GM19043 (cell line): ENCODE results near the gene SPATA33.
A peak's percentile ranks its signal among the peaks of the same experiment; 100 is the strongest.

Experiments
- ATAC-seq: cut with Tn5 transposase; IDR thresholded peaks from one replicate; pipeline ENCODE4 v1.9.1; 2021; ENCODE audit warnings: low read depth; ENCODE audit not compliant: unreplicated experiment

The SPATA33 gene

DNA sequence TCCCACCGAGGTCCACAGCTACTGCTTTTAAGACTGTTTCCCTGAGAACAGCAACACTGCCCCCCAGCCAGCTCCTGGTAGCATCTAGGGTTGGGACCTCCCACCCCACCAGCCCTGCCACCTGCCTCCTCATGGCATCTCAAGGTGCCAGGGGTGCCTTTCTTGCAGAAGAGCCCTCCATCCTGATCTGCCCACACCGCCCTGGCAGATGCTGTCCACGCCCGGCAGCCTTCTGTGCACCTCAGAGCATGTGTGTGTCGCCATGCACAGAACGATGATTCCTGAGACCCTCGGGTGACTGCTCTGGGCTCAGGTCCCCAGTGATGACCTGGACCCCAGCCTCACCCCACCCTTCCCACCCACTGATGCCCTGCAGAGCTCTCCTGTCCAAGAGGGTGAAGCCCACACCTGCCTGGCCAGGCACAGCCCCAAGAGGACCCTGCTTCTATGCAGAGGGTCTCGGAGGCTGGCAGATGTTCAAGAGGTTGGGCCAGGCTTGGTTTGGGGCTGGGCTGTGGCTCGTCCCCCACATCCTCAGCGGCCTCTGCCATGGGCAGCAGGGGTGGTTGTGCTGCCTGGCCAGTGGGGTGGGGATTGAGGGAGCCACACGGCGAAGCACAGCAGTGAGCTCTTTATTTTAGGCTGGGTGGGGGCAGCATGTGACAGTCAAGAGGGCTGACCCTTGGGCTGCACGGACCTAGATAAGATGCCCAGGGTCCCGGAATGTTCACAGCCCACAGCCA lies 49.1 kb downstream of the SPATA33 start:
- ATAC-seq: no peak

DNA sequence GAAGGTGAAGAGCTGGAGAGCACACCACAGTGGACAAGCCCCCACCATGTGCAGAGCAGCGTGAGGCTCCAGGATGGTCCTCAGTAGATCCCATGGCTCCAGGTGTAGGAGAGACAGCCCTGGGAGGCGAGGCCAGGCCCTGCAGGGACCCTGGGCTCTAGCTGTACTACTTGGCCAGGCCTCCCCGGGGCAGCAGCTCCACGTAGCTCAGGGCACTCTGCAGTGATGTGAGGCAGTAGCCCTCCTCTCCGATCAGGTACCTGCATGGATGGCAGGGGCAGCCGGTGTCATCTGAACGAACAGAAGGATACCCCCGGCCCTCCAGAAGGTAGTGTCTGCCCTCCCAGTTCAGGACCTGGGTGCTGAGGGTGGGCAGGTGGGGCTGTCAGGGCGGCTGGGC lies 50.1 kb downstream of the SPATA33 start:
- ATAC-seq: no peak

DNA sequence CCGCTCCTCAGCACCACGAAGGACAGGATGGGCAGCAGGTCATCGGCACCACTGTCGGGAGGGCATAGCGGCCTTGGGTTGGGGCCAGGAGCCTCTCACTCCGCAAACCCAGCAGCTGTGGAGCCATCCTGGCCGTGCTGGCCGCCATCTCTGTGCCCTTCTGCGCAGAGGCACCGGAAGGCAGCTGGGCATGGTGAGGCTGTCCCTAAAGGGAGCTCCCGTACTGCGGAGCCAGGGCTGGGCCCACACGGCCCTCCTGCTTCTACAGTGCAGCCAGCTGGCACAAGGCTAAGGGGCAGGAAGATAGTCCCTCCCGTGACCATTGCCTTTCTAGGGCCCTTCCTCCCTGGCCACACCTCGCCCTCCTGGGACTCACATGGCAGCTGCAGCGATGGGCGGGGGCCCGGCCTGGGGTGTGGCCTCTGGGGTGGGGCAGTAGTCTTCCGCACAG lies 50.9 kb downstream of the SPATA33 start:
- ATAC-seq: no peak

DNA sequence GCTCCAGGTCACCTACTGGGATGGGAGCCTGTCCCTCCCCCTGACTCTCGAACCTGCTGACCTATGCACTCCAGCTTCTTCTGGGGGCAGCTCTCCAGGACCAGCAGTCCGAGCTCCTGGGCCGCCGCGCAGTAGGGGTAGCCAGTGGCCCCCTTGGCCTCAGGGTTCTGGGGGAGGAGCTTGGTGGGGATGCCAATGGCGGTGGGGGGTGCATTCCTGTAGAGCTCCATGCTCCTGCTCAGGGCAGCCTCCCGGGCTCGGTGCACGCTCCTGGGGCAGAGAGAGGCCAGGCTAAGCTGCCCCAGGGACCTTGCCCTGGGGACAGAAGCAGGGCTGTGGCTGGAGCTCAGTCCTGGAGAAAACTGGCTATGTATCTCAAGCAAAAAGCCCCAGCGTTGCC lies 51.5 kb downstream of the SPATA33 start:
- no peak for ATAC-seq

DNA sequence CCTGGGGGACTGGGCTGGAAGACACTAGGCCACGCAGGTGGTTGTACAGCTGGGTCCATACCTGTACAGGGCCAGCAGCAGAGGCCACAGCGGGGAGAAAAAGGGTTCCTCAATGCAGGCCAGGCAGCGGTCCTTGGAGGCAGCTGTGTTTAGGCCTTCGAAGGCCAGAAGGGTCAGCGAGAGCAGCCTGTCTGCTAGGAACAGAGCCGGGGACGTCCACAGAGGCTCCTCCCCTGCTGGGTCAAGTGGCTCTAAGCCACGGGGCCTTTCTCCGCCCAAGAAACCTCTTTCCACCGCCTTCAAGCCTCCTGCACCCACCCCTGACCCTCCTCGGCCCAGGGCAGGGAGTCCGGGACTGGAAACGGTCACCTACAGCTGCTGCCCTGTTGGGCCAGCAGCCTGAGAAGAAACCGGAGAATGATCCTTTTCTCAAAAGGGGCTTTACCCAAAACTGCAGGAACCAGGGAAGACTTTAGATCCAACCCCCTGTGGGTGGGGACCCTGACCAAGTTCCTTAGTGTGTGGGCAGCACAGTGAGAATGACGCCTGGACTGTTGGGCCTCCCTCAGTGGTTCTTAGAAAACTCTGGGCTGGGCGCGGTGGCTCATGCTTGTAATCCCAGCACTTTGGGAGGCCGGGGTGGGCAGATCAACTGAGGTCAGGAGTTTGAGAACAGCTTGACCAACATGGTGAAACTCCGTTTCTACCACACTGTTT lies 52.2 kb downstream of the SPATA33 start:
- no peak for ATAC-seq

DNA sequence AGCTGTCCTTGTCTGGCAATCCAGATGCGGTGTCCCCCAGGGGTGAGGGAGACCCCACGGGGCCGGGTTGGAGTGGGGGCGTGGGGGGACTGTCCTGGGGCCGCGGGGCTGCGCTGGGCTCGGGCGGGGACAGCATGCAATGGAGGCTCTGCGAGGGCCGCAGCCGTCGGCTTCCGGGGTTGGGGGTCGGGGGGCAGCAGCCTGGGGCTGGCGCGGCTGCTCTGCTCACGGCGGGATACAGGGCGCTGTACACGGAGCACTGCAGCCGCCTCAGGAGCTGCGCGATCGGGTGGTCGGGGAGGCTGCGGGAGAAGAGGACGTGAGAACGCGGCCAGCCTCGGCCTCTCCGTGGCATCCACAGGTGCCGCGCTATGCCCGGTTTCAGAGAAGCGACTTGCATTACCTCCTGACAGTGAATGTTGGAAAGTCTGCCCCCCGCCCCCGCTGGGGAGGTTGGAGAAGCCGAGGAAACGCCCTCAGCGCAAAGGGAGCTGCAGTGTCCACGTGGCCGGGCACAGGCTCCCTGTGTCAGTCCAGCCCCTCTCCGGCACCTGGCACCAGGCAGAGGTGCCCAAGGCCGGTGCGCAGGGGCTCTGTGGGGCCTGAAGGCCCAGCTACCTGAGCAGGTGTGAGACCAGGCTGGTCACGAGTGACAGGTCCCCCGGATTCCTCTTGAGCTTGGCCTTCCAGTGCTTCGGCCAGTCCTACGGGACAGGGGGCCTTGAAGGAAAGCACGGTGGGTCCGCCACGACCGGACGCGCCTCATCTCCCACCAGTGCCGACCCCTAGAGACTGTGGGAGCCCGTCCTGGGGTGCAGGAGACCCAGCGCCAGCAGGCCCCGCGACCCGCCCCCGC lies 53.3 kb downstream of the SPATA33 start:
- ATAC-seq: no peak

DNA sequence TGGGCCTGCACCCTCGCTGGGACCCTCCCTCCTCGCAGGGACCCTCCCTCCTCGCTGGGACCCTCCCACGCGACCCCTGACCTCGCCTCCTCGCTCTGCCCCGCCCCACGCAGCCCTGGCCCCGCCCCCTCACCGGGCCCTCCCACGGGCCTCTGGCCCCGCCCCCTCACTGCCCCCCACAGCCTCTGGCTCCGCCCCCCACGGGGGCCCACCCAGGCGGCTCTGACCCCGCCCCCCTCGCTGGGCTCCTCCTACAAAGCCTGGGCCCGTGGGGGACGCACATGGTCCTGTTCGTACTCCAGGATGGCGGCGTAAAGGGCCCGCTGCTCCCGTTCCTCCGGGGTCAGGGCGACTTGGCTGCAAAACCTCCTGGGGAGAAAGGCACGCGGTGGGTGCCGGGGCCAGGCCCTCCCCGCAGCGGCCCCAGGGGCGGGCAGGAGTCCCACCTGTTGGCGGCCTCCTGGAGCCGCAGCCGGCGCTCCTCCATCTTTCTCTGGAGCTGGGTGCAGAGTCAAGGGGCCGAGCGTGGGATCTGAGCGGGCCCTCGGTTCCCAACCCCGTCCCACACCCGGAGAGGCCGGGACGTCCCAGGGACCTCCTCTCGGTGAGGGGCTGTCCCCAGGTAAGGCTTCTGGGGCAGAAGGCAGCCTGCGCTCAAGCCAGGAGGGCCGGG lies 54.1 kb downstream of the SPATA33 start:
- ATAC-seq: peak; percentile 50

DNA sequence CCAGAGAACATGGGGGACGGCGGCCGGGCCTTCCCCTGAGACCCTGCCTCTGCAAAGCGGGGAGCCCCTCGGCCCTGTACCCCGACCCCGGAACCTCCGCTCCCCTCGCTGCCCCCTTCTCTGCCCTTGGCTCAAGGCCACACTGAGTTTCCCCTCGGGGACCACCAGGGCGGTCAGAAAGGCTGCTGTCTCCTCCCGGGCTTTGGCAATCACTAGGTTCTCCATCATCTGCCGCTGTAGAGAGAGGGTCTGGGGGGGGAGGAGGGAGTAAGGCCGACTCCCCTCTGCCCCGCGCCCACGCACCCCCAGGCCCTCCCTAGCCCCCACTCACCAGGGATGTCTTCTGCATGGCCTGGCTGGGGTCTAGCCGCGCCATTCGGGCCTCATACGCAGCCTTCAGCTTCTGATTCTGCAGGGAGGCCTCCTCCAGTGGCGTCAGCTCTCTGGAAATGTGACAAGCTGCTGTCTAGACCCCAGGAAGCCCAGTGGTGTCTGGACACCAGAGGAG lies 54.7 kb downstream of the SPATA33 start:
- no peak for ATAC-seq

DNA sequence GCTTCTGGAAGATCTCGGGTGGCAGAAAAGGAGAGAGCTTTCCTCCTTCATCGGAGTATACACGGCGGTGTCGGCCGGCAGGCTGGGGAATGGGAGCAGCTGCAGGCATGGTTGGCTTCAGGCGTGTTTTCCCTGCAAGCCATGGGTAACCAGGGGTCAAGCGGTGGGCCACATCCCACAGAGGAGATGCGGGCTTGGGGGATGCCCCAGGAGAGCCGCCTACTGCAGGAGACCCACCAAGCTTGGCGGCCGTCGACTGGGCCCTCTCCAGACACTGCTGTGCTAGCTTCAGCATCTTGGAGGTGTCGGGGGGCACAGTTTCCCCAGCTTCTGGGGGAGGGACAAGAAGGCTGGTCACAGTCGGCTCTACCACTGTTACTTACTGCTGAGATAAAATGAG lies 58.9 kb downstream of the SPATA33 start:
- no peak for ATAC-seq

DNA sequence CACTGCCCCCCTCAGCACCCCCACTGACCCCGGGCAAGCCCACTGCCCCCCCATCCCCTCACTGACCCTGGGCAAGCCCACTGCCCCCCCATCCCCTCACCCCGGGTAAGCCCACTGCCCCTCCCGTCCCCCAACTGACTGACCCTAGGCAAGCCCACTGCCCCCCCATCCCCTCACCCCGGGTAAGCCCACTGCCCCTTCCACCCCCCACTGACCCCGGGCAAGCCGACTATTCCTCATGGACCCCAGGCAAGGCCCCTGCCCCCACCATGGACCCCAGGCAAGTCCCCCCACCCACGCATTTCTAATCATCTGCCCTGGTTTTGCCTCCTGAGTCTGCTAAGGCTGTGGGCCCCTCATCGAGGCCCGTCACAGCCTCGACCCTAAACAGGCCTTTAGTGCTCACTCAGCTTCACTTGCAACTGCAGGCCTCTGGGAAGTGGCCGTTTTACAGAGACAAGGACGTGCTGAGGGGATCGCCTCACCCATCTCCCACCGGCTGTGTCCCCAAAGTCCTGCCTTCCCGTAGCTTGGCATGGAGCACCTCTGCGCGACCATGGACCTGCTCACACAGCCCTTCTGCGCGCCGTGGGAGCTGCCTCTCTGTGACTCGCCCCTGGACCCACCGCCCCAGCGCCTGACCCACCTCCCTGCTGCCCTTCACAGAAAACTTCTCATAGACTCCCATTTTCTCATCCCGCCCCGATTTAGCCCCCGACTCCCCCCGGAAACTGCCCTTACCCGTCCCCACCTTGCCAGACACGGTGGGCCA lies 59.5 kb downstream of the SPATA33 start:
- no peak for ATAC-seq

DNA sequence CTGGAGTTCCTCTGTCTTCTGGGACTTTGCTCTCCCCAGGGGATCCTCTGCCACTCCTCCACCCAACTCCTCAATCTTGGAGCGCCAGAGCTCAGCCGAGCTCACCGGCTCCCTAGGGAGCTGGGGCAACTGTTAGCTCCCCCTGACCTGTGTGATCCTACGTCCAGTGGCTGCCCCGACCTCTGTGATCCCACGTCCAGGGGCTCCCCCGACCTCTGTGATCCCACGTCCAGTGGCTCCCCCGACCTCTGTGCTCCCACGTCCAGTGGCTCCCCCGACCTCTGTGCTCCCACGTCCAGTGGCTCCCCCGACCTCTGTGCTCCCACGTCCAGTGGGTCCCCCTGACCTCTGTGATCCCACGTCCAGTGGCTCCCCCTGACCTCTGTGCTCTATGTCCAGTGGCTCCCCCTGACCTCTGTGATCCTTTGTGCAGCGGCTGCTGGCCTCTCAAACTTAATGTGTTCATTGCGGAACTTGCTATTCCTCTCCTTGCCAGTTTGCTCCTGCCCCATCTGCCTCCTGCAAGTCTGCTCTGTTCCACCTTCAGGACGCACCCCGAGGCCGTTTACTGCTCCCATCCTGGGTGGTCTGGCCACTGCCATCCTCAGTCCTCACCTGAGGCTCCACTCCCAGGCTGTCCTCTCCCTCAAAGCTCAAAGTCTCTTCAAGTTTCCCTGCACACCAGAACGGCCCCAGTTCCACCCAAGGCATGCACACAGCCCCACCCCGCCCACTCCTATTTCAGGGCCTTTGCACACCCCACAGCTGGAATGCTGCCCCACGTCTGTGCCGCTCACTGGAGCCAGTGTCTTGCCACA lies 60.3 kb downstream of the SPATA33 start:
- ATAC-seq: no peak
